Measurements from ENCODE around the gene PZP. TPM values are rescaled to one million over a fixed set of nuclear protein-coding genes. Genes with fewer than 3 reads are reported as not detected.

The PZP gene
- total RNA-seq, 2 donors from 2014 or later: 0.42 to 0.68 TPM

- ATAC-seq: no peak
- intact Hi-C loops (cut with DNase I): no loop called here
- no peak for DNase-seq
These were observed 99.0 kb downstream of the PZP start for GRCh38 chr12:9109213-9109522.

DNA sequence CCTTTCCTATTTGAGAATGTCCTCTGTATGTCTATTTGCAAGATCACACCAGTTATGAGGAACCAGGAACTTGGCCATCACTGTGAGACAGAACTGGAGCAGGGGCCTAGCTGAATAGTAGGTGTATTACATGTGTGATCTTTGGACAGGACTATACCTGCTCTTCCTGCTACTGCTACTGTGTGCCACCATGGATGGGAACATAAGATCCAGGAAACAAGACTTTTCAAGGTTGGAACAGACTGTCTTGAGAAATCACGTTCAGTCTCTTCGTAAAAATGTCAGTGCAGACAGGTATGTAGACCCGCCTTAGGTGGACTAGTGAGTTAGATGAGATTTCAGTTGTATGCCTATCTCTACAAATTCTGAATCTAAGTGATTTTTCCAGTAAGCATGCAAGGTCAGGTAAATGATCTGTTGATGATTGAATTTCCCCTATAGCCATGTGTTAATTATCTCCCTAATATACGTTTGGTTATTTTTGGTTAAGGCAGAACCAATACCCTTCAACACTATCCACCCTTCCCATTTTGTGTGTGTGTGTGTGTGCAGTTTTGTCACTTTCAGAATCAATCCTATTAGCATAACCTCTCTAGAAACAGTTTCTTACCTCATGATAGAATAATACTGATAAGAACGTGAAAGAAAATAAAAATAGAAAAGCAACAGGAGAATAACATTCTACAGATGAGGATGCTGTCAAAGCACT is 99.5 kb downstream of the PZP start:
- ATAC-seq (no peak), DNase-seq (no peak)
- intact Hi-C loops (cut with DNase I): no loop called here

GRCh38 chr12:9107542-9107873 is 100.7 kb downstream of the PZP start:
- ATAC-seq (no peak), DNase-seq (no peak)
- intact Hi-C loops (cut with DNase I): no loop called here

DNA sequence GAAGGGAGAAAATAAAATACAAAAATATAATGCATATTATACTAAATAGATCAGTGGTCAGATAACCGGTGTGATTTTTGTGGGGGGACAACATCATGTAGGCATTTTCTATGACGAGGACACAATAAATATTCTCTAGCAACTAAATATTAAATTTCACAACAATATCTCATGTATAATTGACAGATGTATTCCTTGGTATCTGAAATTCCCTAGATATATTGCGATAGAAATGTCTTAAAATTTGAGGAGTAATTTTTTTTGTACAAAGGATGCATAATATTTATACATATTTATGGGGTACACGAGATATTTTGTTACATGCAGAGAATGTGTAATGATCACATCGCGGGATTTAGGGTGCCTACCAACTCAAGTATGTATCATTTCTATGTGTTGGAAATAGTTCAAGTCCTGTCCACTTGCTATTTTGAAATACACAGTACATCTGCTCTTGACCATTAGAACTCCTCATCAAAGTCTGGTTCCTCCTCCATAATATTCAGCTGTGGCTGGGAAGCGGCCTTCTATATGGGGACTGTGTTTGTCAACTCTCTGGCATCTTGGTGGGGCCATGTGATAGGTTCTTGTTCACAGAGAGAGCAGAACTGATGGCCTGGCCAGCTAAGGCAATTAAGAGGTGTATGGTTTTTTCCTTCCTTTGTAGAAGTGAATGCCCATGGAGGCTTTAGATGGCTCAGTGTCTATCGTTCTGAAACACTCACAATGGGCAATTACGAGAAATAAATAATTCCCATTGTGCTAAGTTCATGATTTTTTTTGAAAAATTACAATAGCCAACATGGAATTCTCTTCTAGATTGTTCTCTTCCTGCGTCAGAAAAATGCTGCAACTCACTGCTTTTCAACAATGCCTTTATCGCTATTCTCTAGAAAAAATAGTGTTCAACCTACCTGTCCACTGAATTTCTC is 101.3 kb downstream of the PZP start:
- intact Hi-C loops (cut with DNase I): no loop called here
- ATAC-seq (no peak), DNase-seq (no peak)

DNA sequence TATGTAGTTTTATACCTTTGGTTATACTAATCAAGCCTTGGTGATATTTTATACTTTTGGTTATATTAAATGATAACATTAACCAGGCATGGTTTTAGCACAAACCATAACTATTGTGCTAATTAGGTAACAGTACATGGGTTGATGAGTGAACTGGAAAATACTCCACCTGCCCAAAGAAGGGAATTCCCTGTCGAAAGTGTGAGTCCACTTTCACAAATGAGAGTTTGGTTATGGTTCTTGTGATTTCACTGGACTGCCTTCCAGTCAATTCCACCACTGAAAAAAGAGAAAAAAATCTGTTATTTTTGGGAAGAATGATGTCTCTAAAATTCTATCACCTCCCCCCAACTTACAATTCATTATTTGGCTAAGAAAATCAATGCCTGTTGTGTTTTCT is 102.1 kb downstream of the PZP start:
- intact Hi-C loops (cut with DNase I): no loop called here
- ATAC-seq (no peak), DNase-seq (no peak)

DNA sequence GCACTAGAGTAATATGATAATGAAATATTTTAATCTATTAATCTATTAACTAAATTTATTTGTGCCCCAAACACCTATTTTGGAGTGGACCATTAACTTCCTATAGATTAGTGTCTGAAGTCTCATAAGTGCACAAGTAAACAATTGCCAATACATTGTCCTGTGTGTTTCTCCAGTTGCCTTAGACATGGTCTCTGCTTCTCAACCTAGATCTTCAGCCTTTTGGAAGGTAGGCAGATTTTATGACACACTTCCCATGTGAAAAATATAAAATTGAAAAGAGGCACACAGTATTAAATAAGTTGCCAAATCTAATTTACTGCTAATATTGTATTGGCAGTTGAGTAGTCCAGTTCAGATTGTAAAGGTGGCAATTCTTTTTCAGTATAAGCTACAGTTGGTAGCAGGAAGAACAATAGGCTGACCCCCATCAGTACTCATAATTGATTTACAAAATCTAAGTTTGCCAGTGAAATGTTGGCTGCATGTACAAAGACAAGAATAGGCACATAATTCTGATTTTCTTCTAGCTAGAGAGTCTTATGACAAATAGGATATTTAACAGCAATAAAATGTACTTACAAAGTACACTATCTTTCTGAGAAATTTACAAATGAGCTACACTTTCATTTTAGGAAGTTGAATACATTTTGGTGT is 103.3 kb downstream of the PZP start:
- intact Hi-C loops (cut with DNase I): no loop called here
- DNase-seq: no peak
- ATAC-seq: no peak

- DNase-seq (no peak), ATAC-seq (no peak)
- intact Hi-C loops (cut with DNase I): no loop called here
These were observed 104.1 kb downstream of the PZP start for GRCh38 chr12:9104087-9104486.

DNA sequence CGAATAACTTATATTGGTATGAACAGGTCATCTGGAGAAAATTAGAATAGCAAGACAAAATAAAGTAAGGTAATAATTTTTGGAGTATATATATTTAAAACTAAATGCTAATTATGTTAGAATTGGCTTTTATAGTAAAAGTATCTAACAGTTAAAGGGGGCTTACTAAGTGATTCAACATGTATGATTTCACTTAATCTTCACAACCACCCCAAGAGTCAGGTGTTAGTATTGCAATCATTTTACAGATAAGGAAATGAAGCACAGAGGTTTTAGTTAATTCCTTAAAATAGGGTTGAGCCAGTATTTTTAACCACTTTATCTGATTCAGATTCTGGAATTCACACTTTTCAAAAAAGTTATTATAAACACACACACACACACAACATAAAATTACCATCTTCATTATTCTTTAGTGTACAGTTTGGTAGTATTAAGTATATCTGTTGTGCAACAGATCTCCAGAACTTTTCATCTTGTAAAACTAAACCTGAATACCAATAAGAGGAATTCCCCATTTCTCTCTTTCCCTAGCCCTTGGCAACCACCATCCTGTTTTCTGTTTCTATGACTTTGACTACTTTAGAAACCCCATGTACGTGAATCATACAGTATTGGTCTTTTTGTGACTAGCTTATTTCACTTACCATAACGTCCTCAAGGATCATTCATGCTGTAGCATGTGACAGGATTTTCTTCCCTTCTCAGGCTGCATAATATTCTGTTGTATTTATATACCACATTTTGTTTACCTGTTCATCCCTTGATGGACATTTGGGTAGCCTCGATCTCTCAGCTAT is 104.9 kb downstream of the PZP start:
- ATAC-seq (no peak), DNase-seq (no peak)
- intact Hi-C loops (cut with DNase I): no loop called here

DNA sequence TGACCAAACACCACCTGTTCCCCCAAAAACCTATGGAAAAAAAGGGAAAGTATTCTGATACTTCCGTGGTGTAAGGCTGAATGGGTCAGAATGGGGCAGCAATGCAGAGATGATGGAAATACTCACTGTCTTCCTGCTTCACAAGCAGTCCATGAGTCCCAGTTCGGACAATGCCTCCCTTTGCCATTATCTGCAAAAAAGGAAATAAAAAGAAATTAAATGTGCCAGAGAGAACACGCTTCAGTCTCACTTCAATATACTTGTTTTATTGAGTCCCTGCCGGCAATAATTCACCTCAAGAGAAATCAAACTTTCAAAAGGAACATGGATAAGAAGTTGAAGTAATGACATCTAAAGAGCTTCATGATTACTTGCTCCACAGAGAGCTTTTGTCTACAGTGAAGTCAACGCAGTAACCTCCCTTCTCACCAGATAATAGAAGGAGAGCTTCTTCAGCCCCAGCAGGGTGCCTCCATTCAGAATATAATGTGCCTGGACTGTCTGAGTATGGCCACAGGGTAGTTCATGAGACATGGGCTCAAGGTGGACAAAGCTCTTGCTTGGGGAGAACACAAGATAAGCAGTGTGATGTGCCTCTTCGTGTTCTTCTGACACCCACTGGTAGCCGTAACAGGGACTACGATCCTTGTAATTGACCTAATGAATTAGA is 107.0 kb downstream of the PZP start:
- DNase-seq (no peak), ATAC-seq (no peak)
- intact Hi-C loops (cut with DNase I): no loop called here

GRCh38 chr12:9099552-9100190 is 108.5 kb downstream of the PZP start:
- ATAC-seq (no peak), DNase-seq (no peak)
- intact Hi-C loops (cut with DNase I): no loop called here

Small RNA genes lying within 50 kb of the gene (microRNA-seq; reads per million reads assigned to microRNA genes)
- 0 reads per million in 2 donors for gene MIR1244-3

Other genes starting within 250 kb of the PZP start
- 1 to 10 TPM; 3.1 to 7.7 TPM for gene KLRG1, start 218.8 kb downstream of the PZP start, total RNA-seq
- 100 to 1,000 TPM; 634 to 687 TPM for gene A2M, start 92.5 kb downstream of the PZP start, total RNA-seq

Data from left cardiac atrium (tissue), 4 donors.